CD4-positive, alpha-beta T cell treated with Interleukin-12 subunit alpha and Interleukin-12 subunit beta, for 1 hour (primary cell): ENCODE results near the gene DFFB.
A peak's percentile ranks its signal among the peaks of the same experiment; 100 is the strongest.

Experiments
- DNase-seq: peaks from one replicate; pipeline ENCODE4 v3.0.0-alpha.2; 2020

The DFFB gene

GRCh38 chr1:3898994-3899753, 41.9 kb downstream of the DFFB start:
- DNase-seq = no peak

GRCh38 chr1:3899754-3900149, 42.5 kb downstream of the DFFB start:
- DNase-seq = no peak

- DNase-seq = peak; percentile 97
These were observed 43.1 kb downstream of the DFFB start, which contains the start of gene C1orf174 for GRCh38 chr1:3900150-3900968. Gene C1orf174, minus strand, starts transcription at chr1:3900272. Its CDS starts 86 bp downstream, at chr1:3900186.

GRCh38 chr1:3900969-3901529, 43.8 kb downstream of the DFFB start:
- peak; percentile 92 for DNase-seq

- peak; percentile 40 for DNase-seq
These were observed 44.8 kb downstream of the DFFB start for GRCh38 chr1:3902111-3902511.

- DNase-seq = peak; percentile 29
These were observed 45.4 kb downstream of the DFFB start for GRCh38 chr1:3902571-3903091.

GRCh38 chr1:3903141-3904005, 46.1 kb downstream of the DFFB start:
- peak; percentile 44 for DNase-seq

- no peak for DNase-seq
These were observed 46.9 kb downstream of the DFFB start for GRCh38 chr1:3904006-3904842.

- DNase-seq = no peak
These were observed 47.5 kb downstream of the DFFB start for GRCh38 chr1:3904843-3905185.

- no peak for DNase-seq
These were observed 48.1 kb downstream of the DFFB start for GRCh38 chr1:3905266-3905952.

- DNase-seq = no peak
These were observed 48.8 kb downstream of the DFFB start for GRCh38 chr1:3905953-3906671.

- DNase-seq = no peak
These were observed 49.4 kb downstream of the DFFB start for GRCh38 chr1:3906672-3907020.

- peak; percentile 39 for DNase-seq
These were observed 49.8 kb downstream of the DFFB start for GRCh38 chr1:3907031-3907534.

GRCh38 chr1:3907621-3908165, 50.4 kb downstream of the DFFB start:
- DNase-seq = no peak

GRCh38 chr1:3908886-3909517, 51.7 kb downstream of the DFFB start:
- no peak for DNase-seq

GRCh38 chr1:3909615-3910014, 52.3 kb downstream of the DFFB start:
- DNase-seq = no peak

- no peak for DNase-seq
These were observed 52.9 kb downstream of the DFFB start for GRCh38 chr1:3910049-3910731.
